A549 (cell line): ENCODE measurements around the gene BRCC3. TPM values are rescaled to one million over a fixed set of nuclear protein-coding genes. Genes with fewer than 3 reads are reported as not detected.

ENCODE experiments used
- ATAC-seq, 2 experiments: fragments of 200-7000 bp in 1 of 2; fragments of >200 bp in 1 of 2; cut with Nextera tagmentation in 1 of 2; cut with Tn5 transposase in 1 of 2; 3 replicates each; pipeline versions ENCODE4 v1.8.0 to v1.9.1; 2018 to 2020; ENCODE audit warnings: mild to moderate bottlenecking in 1 of 2, moderate library complexity in 1 of 2
- CTCF ChIA-PET: fragments of 300-600 bp; sonication (Branson Sonifier 250); formaldehyde crosslinking; extraction: SDS; loops from one replicate; lab custom pipeline; 2021; ENCODE audit warnings: antibody characterized with exemption, inconsistent platforms; lab: Yijun Ruan, JAX
- POLR2A ChIA-PET: fragments of 350-600 bp; formaldehyde crosslinking; extraction: SDS; loops from one replicate; lab custom pipeline; 2021; ENCODE audit warnings: antibody characterized with exemption, inconsistent platforms; lab: Yijun Ruan, JAX
- DNase-seq, 2 experiments: peaks; one replicate each; pipeline versions ENCODE4 v3.0.0 to v3.0.0-alpha.2; 2011 to 2016; ENCODE audit warnings: low read depth in 1 of 2, low spot score in 1 of 2
- FAIRE-seq: peaks from 2 replicates; lab custom pipeline; 2011; peaks lifted over from hg19 to GRCh38; lab: Jason Lieb, UNC
- H3K27ac ChIP-seq, 2 experiments: fragments of >200 bp; sonication (Bioruptor Twin); formaldehyde crosslinking; 3 replicates each; pipeline ENCODE4 v1.5.1; 2016 to 2017
- H3K4me1 ChIP-seq: fragments of >200 bp; sonication (Bioruptor Twin); formaldehyde crosslinking; 3 replicates; pipeline ENCODE4 v1.6.1; 2016
- H3K4me2 ChIP-seq: fragments of >200 bp; sonication (Bioruptor Twin); formaldehyde crosslinking; 3 replicates; pipeline ENCODE4 v1.6.1; 2016
- H3K4me3 ChIP-seq: fragments of >200 bp; sonication (Bioruptor Twin); formaldehyde crosslinking; 3 replicates; pipeline ENCODE4 v1.5.1; 2016
- H3K9me3 ChIP-seq: fragments of >200 bp; sonication (Bioruptor Twin); formaldehyde crosslinking; 3 replicates; pipeline ENCODE4 v1.6.1; 2016
- CHD4 ChIP-seq: fragments of 200-600 bp; sonication (generic); IDR thresholded peaks from 2 replicates; pipeline ENCODE4 v1.6.1; 2016; ENCODE audit warnings: antibody characterized with exemption, mild to moderate bottlenecking, borderline replicate concordance
- EHF ChIP-seq: fragments of 250-450 bp; sonication (Bioruptor Pico); IDR thresholded peaks from 2 replicates; pipeline ENCODE4 v1.5.0; 2020; ENCODE audit warnings: mild to moderate bottlenecking
- EHMT2 ChIP-seq: fragments of 200-600 bp; sonication (generic); IDR thresholded peaks from 2 replicates; pipeline ENCODE4 v1.6.1; 2016; ENCODE audit warnings: antibody characterized with exemption, low read depth, mild to moderate bottlenecking, moderate library complexity
- EP300 ChIP-seq, 2 experiments: fragments of >200 bp; sonication (Bioruptor Twin); formaldehyde crosslinking; IDR thresholded peaks; 2 replicates in 1 of 2; 3 replicates in 1 of 2; pipeline ENCODE4 v1.6.1; 2016 to 2017
- ESRRA ChIP-seq: fragments of 150-350 bp; IDR thresholded peaks from 2 replicates; pipeline ENCODE4 v1.6.1; 2014; ENCODE audit warnings: mild to moderate bottlenecking, low read length, borderline replicate concordance
- GATA3 ChIP-seq: IDR thresholded peaks from 2 replicates; pipeline ENCODE4 v1.6.1; 2012; ENCODE audit warnings: borderline replicate concordance
- HDAC2 ChIP-seq: fragments of 200-600 bp; sonication (generic); IDR thresholded peaks from 2 replicates; pipeline ENCODE4 v1.6.1; 2016
- KDM1A ChIP-seq: fragments of 200-600 bp; sonication (generic); IDR thresholded peaks from 2 replicates; pipeline ENCODE4 v1.6.1; 2016; ENCODE audit warnings: low read depth, mild to moderate bottlenecking
- NPAS2 ChIP-seq: fragments of 250-450 bp; sonication (Bioruptor Pico); IDR thresholded peaks from 2 replicates; pipeline ENCODE4 v1.8.0; 2022; ENCODE audit warnings: mild to moderate bottlenecking, moderate library complexity, borderline replicate concordance
- NR3C1 ChIP-seq: fragments of >200 bp; sonication (Bioruptor Twin); formaldehyde crosslinking; IDR thresholded peaks from 3 replicates; pipeline ENCODE4 v1.6.1; 2017
- PHF8 ChIP-seq: fragments of 200-600 bp; sonication (generic); IDR thresholded peaks from 2 replicates; pipeline ENCODE4 v1.6.1; 2016; ENCODE audit warnings: low read depth, mild to moderate bottlenecking, antibody characterized with exemption, moderate library complexity, borderline replicate concordance
- RCOR1 ChIP-seq: fragments of 150-350 bp; IDR thresholded peaks from 2 replicates; pipeline ENCODE4 v1.6.1; 2014; ENCODE audit warnings: antibody characterized with exemption, low read length, low read depth
- WGBS: methylation state at CpG from one replicate; pipeline ENCODE4 v1.1.6; 2017; ENCODE audit errors: missing lambda C conversion rate; 5-methylcytosine and 5-hydroxymethylcytosine counted together
- polyA plus RNA-seq, 4 experiments: library from polyadenylated mRNA; depleted of rRNA in 3 of 4; stranded (reverse); fragments of >200 nt; fragmentation: RNase III in 1 of 4; extraction: RNeasy Plus Mini Kit Qiagen cat#74134 plus additional on column Dnase treatment in 1 of 4; gene quantifications; 2 replicates in 3 of 4; 3 replicates in 1 of 4; pipeline ENCODE4 v1.2.3, GENCODE V29; 2011 to 2017
- TF ChIP-seq, protein P1 (sequence below): fragments of 250-450 bp; sonication (Bioruptor Pico); IDR thresholded peaks from 2 replicates; pipeline ENCODE4 v1.5.0; 2020; ENCODE audit warnings: low read depth, mild to moderate bottlenecking, moderate library complexity
- TF ChIP-seq, protein P2 (sequence below): IDR thresholded peaks from 2 replicates; pipeline ENCODE4 v1.6.1; 2012
- TF ChIP-seq, protein P3 (sequence below): fragments of 450-650 bp; IDR thresholded peaks from 2 replicates; pipeline ENCODE4 v1.6.1; 2014; ENCODE audit warnings: antibody characterized with exemption
- TF ChIP-seq, protein P4 (sequence below): fragments of >200 bp; sonication (Bioruptor Twin); formaldehyde crosslinking; IDR thresholded peaks from 3 replicates; pipeline ENCODE4 v1.6.1; 2016

Gene BRCC3
- polyA plus RNA-seq, 2 of the 4 experiments (the other 2 are of a cell fraction) = 42.0 to 42.9 TPM

DNA sequence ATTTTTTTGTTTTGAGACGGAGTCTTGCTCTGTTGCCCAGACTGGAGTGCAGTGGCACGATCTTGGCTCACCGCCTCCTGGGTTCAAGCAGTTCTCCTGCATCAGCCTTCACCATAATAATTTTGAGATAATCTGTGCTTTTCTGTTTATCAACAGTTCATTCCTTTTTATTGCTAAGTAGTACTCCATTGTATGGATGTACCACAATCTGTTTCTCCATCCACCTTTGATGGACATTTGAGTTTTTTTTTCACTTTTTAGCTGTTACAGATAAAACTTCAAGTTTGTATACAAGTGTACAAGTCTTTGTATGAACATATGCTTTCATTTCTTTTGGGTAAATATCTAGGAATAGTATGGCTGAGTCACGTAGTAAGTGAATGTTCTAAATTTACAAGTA lies 35.6 kb upstream of the BRCC3 start:
- POLR2A ChIA-PET = no interaction called here
- CTCF ChIA-PET = no interaction called here
- ATAC-seq = no peak
- H3K4me1 ChIP-seq = no peaks in the 10 kb centered on the region
- H3K4me3 ChIP-seq = no peak overlapping the region
- peaks cover 8% of the 10 kb centered on the region for H3K9me3 ChIP-seq
- TF ChIP-seq KDM1A (peak; percentile 80), HDAC2 (peak; percentile 69; the same call in 1 of the 2 replicates)
- TF ChIP-seq, protein P1, sequence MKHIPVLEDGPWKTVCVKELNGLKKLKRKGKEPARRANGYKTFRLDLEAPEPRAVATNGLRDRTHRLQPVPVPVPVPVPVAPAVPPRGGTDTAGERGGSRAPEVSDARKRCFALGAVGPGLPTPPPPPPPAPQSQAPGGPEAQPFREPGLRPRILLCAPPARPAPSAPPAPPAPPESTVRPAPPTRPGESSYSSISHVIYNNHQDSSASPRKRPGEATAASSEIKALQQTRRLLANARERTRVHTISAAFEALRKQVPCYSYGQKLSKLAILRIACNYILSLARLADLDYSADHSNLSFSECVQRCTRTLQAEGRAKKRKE = no peak
- TF ChIP-seq, all 56 proteins: peak for 2
- no peak for DNase-seq
- Histone ChIP-seq H3K27ac (no peak overlapping the region), H3K4me2 (no peak overlapping the region)
- 93% methylated on average over 4 of the region's 4 CpGs for WGBS
- no peak for FAIRE-seq

DNA sequence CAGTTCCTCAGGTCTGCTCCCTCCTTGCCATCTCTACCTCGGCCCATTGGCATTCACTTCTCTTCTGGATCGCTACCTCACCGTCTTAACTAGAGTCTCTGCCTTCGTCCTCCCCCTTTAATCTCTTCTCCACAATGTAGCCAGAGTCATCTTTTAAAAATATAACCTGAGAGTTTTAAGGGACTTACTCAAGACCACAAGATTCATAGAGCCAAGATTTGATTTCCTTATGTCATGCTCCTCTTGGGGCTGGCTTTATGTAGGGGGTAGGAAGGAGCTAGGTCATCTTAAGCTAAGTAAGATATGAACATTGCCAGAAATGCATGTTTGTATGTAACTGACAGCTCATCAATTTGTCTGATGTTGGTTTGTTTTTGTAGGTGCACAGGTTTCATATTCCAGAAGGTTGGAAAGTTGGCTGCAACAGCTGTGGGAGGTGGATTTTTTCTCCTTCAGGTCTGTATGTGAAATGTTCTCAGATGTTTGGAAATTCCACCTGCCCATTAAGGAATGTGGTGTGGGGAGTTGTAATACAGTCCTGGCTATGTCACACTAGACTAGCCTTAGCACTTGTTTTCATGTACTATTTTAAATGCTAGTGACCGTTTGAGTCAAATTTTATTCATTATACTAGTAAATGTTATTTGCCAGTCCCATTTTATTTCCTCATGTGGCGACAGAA lies 25.0 kb upstream of the BRCC3 start:
- Histone ChIP-seq H3K4me3 (no peak overlapping the region), H3K4me2 (no peak overlapping the region), H3K9me3 (no peaks in the 10 kb centered on the region), H3K4me1 (peaks cover 11% of the 10 kb centered on the region; the same call in 2 of the 3 replicates), H3K27ac (no peak overlapping the region)
- POLR2A ChIA-PET = no interaction called here
- ATAC-seq (no peak), DNase-seq (no peak), FAIRE-seq (no peak)
- WGBS = 95% methylated on average over 6 of the region's 6 CpGs
- no peak for TF ChIP-seq ESRRA
- TF ChIP-seq, protein P2, sequence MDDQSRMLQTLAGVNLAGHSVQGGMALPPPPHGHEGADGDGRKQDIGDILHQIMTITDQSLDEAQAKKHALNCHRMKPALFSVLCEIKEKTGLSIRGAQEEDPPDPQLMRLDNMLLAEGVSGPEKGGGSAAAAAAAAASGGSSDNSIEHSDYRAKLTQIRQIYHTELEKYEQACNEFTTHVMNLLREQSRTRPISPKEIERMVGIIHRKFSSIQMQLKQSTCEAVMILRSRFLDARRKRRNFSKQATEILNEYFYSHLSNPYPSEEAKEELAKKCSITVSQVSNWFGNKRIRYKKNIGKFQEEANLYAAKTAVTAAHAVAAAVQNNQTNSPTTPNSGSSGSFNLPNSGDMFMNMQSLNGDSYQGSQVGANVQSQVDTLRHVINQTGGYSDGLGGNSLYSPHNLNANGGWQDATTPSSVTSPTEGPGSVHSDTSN = no peak
- TF ChIP-seq, protein P3, sequence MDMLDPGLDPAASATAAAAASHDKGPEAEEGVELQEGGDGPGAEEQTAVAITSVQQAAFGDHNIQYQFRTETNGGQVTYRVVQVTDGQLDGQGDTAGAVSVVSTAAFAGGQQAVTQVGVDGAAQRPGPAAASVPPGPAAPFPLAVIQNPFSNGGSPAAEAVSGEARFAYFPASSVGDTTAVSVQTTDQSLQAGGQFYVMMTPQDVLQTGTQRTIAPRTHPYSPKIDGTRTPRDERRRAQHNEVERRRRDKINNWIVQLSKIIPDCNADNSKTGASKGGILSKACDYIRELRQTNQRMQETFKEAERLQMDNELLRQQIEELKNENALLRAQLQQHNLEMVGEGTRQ = no peak
- CTCF ChIA-PET = interaction anchor here (2.1 to 3.1 kb wide), 2 partner anchors 9 to 11 kb away, joined by 4 to 19 read pairs; no protein-coding TSS in a partner anchor

DNA sequence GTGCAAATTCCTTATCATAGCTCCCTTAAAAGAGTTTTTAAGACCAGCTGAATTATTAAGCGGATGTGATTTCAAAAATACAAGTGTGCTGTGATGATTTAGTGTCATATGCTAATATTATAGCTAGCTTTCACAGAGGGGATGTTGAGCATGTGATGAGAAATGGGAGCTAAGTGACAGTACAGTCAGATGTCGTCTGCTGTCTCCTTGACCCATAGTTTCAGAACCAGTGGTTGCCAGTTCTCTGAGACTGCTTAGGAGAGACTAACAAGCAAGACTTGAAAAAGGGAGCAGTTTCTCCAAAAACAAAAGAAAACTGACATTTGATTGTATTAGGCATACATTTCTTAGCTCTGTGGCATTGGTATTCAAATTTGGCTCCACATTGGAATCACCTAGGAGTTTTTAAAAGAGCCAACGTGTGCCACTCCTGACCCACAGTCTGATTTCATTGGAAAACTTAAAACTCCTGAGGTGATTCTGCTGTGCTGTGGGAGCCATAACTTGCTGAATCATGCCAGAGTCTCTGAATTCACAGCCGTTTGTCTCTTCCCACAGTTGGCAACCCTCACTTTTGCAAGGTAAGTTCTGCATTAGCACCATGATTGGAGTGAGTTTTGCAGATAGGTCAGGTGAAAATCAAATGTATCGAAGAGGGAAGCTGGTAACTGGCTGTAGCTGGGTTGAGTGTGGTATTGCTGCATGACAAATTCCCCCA lies 24.3 kb upstream of the BRCC3 start:
- CTCF ChIA-PET = interaction anchor here (2.1 to 3.1 kb wide), 2 partner anchors 8 to 10 kb away, joined by 4 to 19 read pairs; no protein-coding TSS in a partner anchor
- no peak for DNase-seq
- 83% methylated on average over 5 of the region's 5 CpGs for WGBS
- Histone ChIP-seq H3K4me1 (peaks cover 11% of the 10 kb centered on the region; the same call in 2 of the 3 replicates), H3K4me2 (no peak overlapping the region), H3K9me3 (no peaks in the 10 kb centered on the region), H3K27ac (peak overlapping the region in 1 of 2 experiments; percentile 49; a peak in 1 of 6 replicates), H3K4me3 (no peak overlapping the region)
- no peak for FAIRE-seq
- TF ChIP-seq CHD4 (no peak), EHMT2 (no peak), NR3C1 (no peak), KDM1A (no peak), RCOR1 (no peak), PHF8 (no peak), NPAS2 (CRISPR knock-in tag) (no peak), GATA3 (no peak), ESRRA (no peak), EHF (CRISPR knock-in tag) (no peak), EP300 (IDR thresholded peaks at IDR 0.05) (no peak)
- TF ChIP-seq, protein P4, sequence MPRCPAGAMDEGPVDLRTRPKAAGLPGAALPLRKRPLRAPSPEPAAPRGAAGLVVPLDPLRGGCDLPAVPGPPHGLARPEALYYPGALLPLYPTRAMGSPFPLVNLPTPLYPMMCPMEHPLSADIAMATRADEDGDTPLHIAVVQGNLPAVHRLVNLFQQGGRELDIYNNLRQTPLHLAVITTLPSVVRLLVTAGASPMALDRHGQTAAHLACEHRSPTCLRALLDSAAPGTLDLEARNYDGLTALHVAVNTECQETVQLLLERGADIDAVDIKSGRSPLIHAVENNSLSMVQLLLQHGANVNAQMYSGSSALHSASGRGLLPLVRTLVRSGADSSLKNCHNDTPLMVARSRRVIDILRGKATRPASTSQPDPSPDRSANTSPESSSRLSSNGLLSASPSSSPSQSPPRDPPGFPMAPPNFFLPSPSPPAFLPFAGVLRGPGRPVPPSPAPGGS = no peak
- no peak for ATAC-seq
- POLR2A ChIA-PET = interaction anchor here (0.8 kb wide), 1 partner anchor 20 kb away, joined by 4 read pairs; the partner anchor contains the start of gene FUNDC2
